Keratinocyte (primary cell): ENCODE results near the gene MTUS2. TPM values are rescaled to one million over a fixed set of nuclear protein-coding genes. Genes with fewer than 3 reads are reported as not detected.

Experiments
- DNase-seq: peaks from one replicate; pipeline ENCODE4 v3.0.0-alpha.2; 2011; ENCODE audit warnings: low read depth, missing footprints, low spot score
- FAIRE-seq: peaks from 2 replicates; lab custom pipeline; 2011; peaks lifted over from hg19 to GRCh38; lab: Jason Lieb, UNC
- H2AFZ ChIP-seq: 2 replicates; pipeline ENCODE4 v1.6.0; 2012; ENCODE audit warnings: low read length, control low read depth, inconsistent platforms; ENCODE audit not compliant: control insufficient read depth
- H3K27ac ChIP-seq: 2 replicates; pipeline ENCODE4 v1.5.1; 2011; ENCODE audit warnings: low read length; ENCODE audit not compliant: control insufficient read depth, insufficient read depth
- H3K27me3 ChIP-seq: 3 replicates; pipeline ENCODE4 v1.6.0; 2011; ENCODE audit warnings: low read length; ENCODE audit not compliant: control insufficient read depth, insufficient read depth; ENCODE audit errors: extremely low read depth
- H3K36me3 ChIP-seq, 2 experiments: 2 replicates in 1 of 2; 3 replicates in 1 of 2; pipeline ENCODE4 v1.5.1; 2011; ENCODE audit warnings: low read length in 2 of 2, mild to moderate bottlenecking in 1 of 2; ENCODE audit not compliant: control insufficient read depth in 2 of 2, insufficient read depth in 2 of 2; ENCODE audit errors: extremely low read depth in 1 of 2
- H3K4me1 ChIP-seq: 3 replicates; pipeline ENCODE4 v1.5.1; 2011; ENCODE audit warnings: low read length; ENCODE audit not compliant: control insufficient read depth, insufficient read depth; ENCODE audit errors: extremely low read depth
- H3K4me2 ChIP-seq: 3 replicates; pipeline ENCODE4 v1.6.0; 2011; ENCODE audit warnings: low read depth, low read length; ENCODE audit not compliant: control insufficient read depth, insufficient read depth; ENCODE audit errors: extremely low read depth
- H3K4me3 ChIP-seq, 3 experiments: fragments of 200-600 bp in 1 of 3; sonication (generic) in 1 of 3; 2 replicates in 2 of 3; 3 replicates in 1 of 3; pipeline ENCODE4 v1.5.1; 2011 to 2016; ENCODE audit warnings: low read length in 3 of 3, mild to moderate bottlenecking in 3 of 3, control low read depth in 2 of 3, inconsistent platforms in 1 of 3, low read depth in 1 of 3, mixed read lengths in 1 of 3, mixed run types in 1 of 3, moderate library complexity in 1 of 3; ENCODE audit not compliant: control insufficient read depth in 2 of 3, insufficient read depth in 2 of 3; ENCODE audit errors: extremely low read depth in 1 of 3
- H3K79me2 ChIP-seq: 2 replicates; pipeline ENCODE4 v1.6.0; 2012; ENCODE audit warnings: low read length; ENCODE audit not compliant: control insufficient read depth, insufficient read depth
- H3K9ac ChIP-seq: 3 replicates; pipeline ENCODE4 v1.6.0; 2011; ENCODE audit warnings: low read length; ENCODE audit not compliant: control insufficient read depth, insufficient read depth; ENCODE audit errors: extremely low read depth
- H3K9me1 ChIP-seq: 3 replicates; pipeline ENCODE4 v1.6.0; 2011; ENCODE audit warnings: low read length; ENCODE audit not compliant: control insufficient read depth, insufficient read depth; ENCODE audit errors: extremely low read depth
- H3K9me3 ChIP-seq: 2 replicates; pipeline ENCODE4 v1.5.1; 2012; ENCODE audit warnings: low read depth, low read length; ENCODE audit not compliant: control insufficient read depth
- H4K20me1 ChIP-seq: 3 replicates; pipeline ENCODE4 v1.6.0; 2011; ENCODE audit warnings: low read length; ENCODE audit not compliant: control insufficient read depth, insufficient read depth; ENCODE audit errors: extremely low read depth
- EZH2 ChIP-seq: IDR thresholded peaks from one replicate; pipeline ENCODE4 v1.6.1; 2012; ENCODE audit warnings: inconsistent platforms, mild to moderate bottlenecking, low read length, moderate library complexity
- dilution Hi-C: fragments of 300-500 bp; cut with MboI; formaldehyde crosslinking; loops from one replicate; pipeline ENCODE4 v1.7.0; 2020; ENCODE audit warnings: low sequenced_read_pairs; ENCODE audit not compliant: extremely low pct_ligation_motif_present
- polyA plus RNA-seq, 5 experiments: library from polyadenylated mRNA; depleted of rRNA in 3 of 5; stranded (reverse) in 3 of 5; stranded (forward) in 1 of 5; unstranded in 1 of 5; fragments of >200 nt; gene quantifications; 1 replicate in 1 of 5; 2 replicates in 3 of 5; 3 replicates in 1 of 5; pipeline versions ENCODE4 v1.2.1 to v1.2.3, GENCODE V29; 2011 to 2012; ENCODE audit warnings: missing spikeins in 2 of 5, low read depth in 1 of 5, low replicate concordance in 1 of 5
- TF ChIP-seq, protein P1 (sequence below), 3 experiments: IDR thresholded peaks in 1 of 3; conservative IDR thresholded peaks in 1 of 3; optimal IDR thresholded peaks in 1 of 3; 2 replicates in 2 of 3; 3 replicates in 1 of 3; pipeline versions ENCODE3 to v1.5.1; 2011; ENCODE audit warnings: low read length in 3 of 3, mild to moderate bottlenecking in 3 of 3, moderate library complexity in 2 of 3, control low read depth in 1 of 3, inconsistent platforms in 1 of 3; ENCODE audit not compliant: insufficient read depth in 2 of 3; ENCODE audit errors: extremely low read depth in 1 of 3

Gene MTUS2
- polyA plus RNA-seq, 1 donor (not counting 4 experiments of a cell fraction or from before 2014, with no cell fraction given): 0.17 TPM

DNA sequence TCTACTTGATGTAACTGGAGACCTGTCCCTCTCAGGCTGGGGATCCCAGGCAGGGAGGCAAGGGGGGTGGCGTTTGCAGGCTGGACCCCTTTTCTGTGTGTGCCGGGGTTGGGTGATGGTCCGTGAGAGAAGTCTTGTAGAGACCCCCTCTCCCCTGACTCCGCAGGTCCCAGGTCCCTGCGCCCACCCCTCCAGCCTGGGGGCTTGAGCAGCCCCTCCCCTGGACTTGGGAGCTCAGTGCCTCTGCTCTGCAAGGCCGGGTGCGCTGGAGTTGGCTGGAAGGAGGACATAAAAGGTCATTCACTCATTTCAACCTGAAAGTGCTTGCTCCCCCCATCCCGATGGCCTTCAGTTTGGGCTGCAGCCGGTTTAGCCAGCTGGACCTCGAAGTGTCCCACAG is 685.8 kb downstream of the MTUS2 start:
- Histone ChIP-seq H3K27me3 (peaks cover 14% of the 10 kb centered on the region), H3K4me2 (no peak overlapping the region), H3K27ac (no peak overlapping the region), H3K9me3 (no peaks in the 10 kb centered on the region), H3K9ac (no peak overlapping the region), H3K79me2 (no peaks in the 10 kb centered on the region), H3K4me1 (no peaks in the 10 kb centered on the region), H3K36me3 (peaks cover 4 to 16% of the 10 kb centered on the region in 2 experiments), H3K4me3 (no peak overlapping the region), H2AFZ (no peak overlapping the region), H4K20me1 (no peaks in the 10 kb centered on the region), H3K9me1 (no peaks in the 10 kb centered on the region)
- dilution Hi-C loops: no loop called here
- FAIRE-seq (no peak), DNase-seq (no peak)
- TF ChIP-seq, protein P1, sequence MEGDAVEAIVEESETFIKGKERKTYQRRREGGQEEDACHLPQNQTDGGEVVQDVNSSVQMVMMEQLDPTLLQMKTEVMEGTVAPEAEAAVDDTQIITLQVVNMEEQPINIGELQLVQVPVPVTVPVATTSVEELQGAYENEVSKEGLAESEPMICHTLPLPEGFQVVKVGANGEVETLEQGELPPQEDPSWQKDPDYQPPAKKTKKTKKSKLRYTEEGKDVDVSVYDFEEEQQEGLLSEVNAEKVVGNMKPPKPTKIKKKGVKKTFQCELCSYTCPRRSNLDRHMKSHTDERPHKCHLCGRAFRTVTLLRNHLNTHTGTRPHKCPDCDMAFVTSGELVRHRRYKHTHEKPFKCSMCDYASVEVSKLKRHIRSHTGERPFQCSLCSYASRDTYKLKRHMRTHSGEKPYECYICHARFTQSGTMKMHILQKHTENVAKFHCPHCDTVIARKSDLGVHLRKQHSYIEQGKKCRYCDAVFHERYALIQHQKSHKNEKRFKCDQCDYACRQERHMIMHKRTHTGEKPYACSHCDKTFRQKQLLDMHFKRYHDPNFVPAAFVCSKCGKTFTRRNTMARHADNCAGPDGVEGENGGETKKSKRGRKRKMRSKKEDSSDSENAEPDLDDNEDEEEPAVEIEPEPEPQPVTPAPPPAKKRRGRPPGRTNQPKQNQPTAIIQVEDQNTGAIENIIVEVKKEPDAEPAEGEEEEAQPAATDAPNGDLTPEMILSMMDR (optimal IDR thresholded peaks at IDR 0.05 in 1 of 3, IDR thresholded peaks at IDR 0.05 in 1 of 3, conservative IDR thresholded peaks at IDR 0.05 in 1 of 3; ENCODE audit: extremely low read depth in 1 of 3, insufficient read depth in 2 of 3, low read length in 3 of 3): no peak
- no peak for TF ChIP-seq EZH2

- no peak for DNase-seq
- no peaks in the 10 kb centered on the region for H3K4me1 ChIP-seq
- H3K79me2 ChIP-seq: no peaks in the 10 kb centered on the region
- no peaks in the 10 kb centered on the region for H3K9me1 ChIP-seq
- dilution Hi-C loops: no loop called here
- TF ChIP-seq, protein P1 (optimal IDR thresholded peaks at IDR 0.05 in 1 of 3, IDR thresholded peaks at IDR 0.05 in 1 of 3, conservative IDR thresholded peaks at IDR 0.05 in 1 of 3; ENCODE audit: extremely low read depth in 1 of 3, insufficient read depth in 2 of 3, low read length in 3 of 3): no peak
- no peak for TF ChIP-seq EZH2
- no peak overlapping the region for H3K27ac ChIP-seq
- no peak overlapping the region for H2AFZ ChIP-seq
- no peaks in the 10 kb centered on the region for H4K20me1 ChIP-seq
- H3K4me2 ChIP-seq: no peak overlapping the region
- FAIRE-seq: no peak
- no peak overlapping the region for H3K9ac ChIP-seq
- H3K36me3 ChIP-seq: peaks cover 16 to 27% of the 10 kb centered on the region in 2 experiments
- H3K4me3 ChIP-seq: no peak overlapping the region
- H3K27me3 ChIP-seq: peaks cover 8% of the 10 kb centered on the region
- H3K9me3 ChIP-seq: no peaks in the 10 kb centered on the region
These were observed 687.2 kb downstream of the MTUS2 start for GRCh38 chr13:29507356-29507755.
